HG03457 (cell line): ENCODE results near the gene PPP2R5C.

Experiments used
- ATAC-seq: cut with Tn5 transposase; IDR thresholded peaks from one replicate; pipeline ENCODE4 v1.9.1; 2021; ENCODE audit warnings: moderate number of reproducible peaks; ENCODE audit not compliant: unreplicated experiment

The PPP2R5C gene

GRCh38 chr14:101882141-101882935 is 120.8 kb downstream of the PPP2R5C start:
- no peak for ATAC-seq

DNA sequence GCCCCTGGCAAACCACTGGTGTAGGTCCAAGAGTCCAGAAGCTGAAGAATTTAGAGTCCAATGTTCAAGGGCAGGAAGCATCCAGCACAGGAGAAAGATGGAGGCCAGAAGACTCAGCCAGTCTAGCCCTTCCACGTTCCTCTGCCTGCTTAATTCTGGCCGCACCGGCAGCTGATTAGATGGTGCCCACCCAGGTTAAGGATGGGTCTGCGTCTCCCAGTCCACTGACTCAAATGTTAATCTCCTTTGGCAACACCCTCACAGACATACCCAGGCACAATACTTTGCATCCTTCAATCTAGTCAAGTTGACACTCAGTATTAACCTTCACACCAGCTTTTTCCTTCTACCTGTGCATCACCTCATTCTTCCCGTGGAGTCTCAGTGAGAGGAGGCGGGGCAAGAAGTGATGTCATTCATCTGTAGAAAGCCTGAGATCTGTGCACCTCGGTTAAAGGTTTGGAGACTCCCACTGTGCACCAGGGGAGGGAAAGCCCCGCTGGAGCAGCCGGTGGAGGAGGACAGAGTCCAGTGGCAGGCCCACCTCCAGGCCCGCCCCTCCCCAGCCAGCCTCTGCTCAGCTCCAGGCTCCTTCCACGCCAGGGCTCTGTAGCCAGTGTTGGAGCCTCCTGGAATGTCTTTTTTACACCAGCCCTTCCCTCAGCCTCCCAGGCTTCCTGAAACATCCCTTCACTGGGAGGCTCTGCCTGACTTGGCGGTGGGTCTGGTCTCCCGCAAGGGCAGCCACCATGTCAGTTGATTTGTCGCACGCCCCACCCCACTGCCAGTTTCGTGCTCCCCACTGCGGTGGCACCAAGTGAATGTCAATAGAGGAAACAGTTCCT is 122.8 kb downstream of the PPP2R5C start:
- no peak for ATAC-seq

DNA sequence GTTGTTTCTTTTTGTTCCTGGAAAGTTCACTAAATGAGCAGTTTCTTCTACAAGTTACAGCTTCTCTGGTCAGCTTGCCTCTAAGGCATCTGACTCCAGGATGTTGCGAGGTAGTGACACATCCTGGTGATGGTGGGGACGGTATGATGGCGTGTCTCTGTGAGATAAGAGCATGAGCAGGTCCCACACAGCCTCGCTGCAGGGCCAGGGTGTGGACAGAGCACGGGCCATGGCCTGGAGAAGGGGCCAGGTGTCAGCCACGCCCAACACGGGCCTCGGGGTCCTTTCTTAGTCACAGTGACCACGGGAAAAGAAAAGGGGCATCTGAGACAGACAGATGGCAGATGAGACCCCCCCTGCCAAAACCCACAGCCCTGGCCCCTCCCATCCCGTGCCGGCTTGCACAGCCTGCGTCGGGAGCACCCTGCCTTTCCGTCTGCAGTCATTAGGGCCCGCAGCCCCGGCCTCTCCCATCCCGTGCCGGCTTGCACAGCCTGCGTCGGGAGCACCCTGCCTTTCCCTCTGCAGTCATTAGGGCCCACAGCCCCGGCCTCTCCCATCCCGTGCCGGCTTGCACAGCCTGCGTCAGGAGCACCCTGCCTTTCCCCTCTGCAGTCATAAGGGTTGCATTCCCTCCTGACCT is 123.5 kb downstream of the PPP2R5C start:
- no peak for ATAC-seq

DNA sequence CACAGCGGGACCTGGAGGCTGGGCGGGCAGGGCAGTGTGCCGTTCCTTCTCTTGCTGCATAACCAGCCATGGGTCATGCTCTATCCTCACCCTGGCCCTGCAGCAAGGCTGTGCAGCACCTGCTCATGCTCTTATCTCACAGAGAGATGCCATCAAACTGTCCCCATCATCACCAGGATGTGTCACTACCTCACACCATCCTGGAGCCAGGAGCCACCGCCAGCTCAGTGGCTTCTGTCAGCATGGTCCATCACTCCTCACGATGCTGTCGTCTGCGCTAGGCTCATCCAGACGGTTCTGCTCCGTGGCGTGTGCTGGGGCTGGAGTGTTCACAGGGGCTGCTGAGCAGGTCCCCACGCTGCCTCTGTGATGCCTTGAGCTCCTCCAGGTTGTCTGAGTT is 125.7 kb downstream of the PPP2R5C start:
- ATAC-seq, result no peak

DNA sequence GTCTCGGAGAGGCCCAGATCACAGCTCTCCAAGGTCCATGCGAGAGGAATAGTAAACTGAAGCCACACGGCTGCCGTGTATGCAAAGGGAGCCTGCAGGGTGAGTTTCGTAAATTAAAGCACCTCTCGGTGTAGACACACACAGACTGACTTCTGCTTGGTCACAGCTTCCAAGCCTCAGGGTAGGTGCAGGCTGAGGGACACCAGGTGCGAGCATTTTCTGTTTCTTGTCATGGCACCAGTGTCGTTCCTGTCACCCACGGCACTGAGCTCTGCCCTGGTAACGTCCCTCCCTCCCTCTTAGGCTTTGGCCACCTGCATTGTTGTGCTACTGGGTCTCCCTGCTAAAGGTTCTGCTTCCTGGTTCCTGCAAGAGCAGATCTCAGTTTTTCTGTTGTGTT is 126.7 kb downstream of the PPP2R5C start:
- ATAC-seq, result no peak

- ATAC-seq, result no peak
Measured at GRCh38 chr14:101889366-101889765, 127.9 kb downstream of the PPP2R5C start.

DNA sequence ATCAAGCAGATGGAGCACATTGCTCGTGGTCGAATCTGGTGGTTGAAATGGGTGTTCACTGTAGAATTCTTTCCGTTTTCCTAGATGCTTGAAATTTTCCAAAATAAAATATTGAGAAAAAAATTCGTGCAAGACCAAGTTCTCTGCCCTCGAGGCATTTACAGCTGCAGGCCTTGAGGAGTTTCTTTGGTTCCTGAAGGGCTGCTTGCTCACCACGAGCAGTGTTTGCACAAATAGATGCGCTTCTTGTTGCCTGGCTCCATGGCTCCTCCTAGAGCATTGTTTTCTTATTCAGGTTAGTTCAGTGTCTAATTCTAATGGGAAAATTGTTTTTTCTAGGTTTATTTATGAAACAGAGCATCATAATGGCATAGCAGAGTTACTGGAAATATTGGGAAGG is 128.4 kb downstream of the PPP2R5C start:
- no peak for ATAC-seq

- no peak for ATAC-seq
Measured at GRCh38 chr14:101891471-101891870, 130.0 kb downstream of the PPP2R5C start.

DNA sequence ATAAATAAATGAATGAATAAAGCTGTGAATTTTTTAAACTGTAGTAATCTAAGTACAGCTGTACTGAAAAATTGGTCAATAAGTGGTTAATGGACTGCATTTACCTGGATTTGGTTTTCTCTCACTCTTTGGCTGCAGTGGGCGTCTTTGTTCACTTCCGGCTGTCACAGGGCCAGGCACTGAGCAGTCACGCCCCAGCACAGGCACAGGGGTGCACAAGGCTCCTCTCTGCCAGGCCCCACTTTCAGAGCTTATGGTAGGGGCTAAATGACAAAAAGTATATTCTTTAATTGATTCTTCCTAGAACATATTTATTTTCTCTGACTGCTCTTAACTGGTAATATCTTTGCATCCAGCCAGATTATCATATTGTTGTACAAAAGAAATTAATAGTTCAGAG is 132.2 kb downstream of the PPP2R5C start:
- ATAC-seq, result no peak

DNA sequence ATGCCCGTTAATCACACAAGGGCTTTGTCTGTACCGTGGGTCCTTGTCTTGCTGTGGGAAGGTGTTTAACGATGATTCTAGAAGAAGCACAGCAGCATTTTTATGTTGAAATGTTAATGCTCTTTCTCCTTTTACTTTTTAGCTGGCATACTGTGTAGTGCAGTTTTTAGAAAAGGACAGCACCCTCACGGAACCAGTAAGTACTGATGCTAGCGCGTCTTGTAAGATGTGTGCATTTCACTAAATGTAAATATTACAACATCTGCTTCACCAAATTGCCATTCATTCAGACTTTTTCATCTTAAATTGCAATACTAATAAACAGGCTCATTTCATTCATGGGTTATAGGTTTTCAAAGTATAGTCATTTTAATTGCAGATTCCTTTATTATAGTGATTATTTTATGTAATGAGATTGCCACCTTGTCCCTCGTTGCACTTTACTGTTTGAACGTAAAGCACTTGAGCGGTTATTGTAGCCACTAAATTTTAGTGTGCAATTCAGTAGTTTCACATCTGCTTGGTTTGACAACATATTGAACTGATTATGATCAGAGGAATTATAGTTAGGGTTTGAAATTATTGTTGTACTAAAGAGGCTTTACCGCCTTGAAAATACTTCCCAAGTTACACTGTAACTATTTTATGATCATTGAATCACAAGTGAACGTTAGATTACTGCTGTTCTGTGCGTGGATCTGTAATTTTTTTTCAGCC is 133.0 kb downstream of the PPP2R5C start:
- ATAC-seq, result no peak

- ATAC-seq, result no peak
Measured at GRCh38 chr14:101895256-101895655, 133.7 kb downstream of the PPP2R5C start.

GRCh38 chr14:101897326-101897725 is 135.8 kb downstream of the PPP2R5C start:
- no peak for ATAC-seq

GRCh38 chr14:101898416-101898815 is 136.9 kb downstream of the PPP2R5C start:
- no peak for ATAC-seq

- no peak for ATAC-seq
Measured at GRCh38 chr14:101899263-101899662, 137.8 kb downstream of the PPP2R5C start.

GRCh38 chr14:101900253-101900652 is 138.7 kb downstream of the PPP2R5C start:
- no peak for ATAC-seq

DNA sequence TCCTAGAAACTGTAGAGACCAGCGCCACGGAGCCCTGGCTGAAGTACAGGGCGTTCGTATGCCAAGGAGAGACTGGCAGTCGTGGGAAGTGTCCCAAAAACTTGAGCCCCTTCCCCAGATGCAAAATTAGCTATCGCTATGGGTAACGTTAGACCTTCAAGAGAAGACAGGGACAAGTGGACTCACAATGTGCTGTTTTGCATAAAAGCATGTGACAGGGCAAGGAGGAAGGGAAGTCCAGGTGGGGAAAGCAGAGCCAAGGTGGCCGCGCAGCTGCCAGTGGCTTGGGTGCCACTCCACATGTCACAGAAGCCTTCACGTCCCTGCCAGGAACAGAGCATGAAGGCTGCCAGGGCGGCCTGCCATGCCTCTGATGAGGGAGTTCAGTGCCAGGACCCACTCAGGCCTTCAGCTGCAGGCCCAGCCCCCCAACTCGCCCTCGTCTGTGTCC is 141.6 kb downstream of the PPP2R5C start:
- no peak for ATAC-seq

GRCh38 chr14:101905614-101906013 is 144.1 kb downstream of the PPP2R5C start:
- ATAC-seq, result no peak

GRCh38 chr14:101906645-101907044 is 145.1 kb downstream of the PPP2R5C start:
- no peak for ATAC-seq

DNA sequence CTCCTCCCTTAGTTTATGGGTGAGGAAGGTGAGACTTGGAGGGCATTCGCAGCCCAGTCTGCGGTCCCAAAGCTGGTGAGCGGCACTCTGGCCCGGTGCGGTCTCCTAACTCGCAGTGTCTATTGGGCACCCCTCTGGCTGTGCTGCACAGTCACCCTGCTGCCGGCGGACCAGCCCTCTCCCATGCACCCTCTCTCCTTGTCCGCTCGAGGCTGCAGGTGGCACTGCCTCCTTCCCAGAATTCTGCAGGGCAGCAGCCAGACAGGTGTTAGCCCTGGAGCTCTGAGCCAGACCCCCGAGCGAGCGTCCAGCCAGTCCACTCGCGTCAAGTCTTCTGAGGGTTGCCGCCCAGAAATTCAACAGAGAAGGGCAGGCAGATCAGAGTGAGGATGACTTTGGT is 146.1 kb downstream of the PPP2R5C start:
- ATAC-seq, result no peak

- no peak for ATAC-seq
Measured at GRCh38 chr14:101908795-101909194, 147.3 kb downstream of the PPP2R5C start.
